Measurements from ENCODE around the gene DTNB.

The DTNB gene

GRCh38 chr2:25339211-25339674, 334.1 kb downstream of the DTNB start:
- POLR2A ChIA-PET, result no interaction called here
- CTCF ChIA-PET, result interaction anchor here (1.1 to 2.6 kb wide), 3 partner anchors 10 to 62 kb away, joined by 3 to 14 read pairs (median 4); no protein-coding TSS in a partner anchor
- DNase-seq (ENCODE audit: low read depth, low spot score), result no peak

GRCh38 chr2:25338401-25338800, 335.0 kb downstream of the DTNB start:
- POLR2A ChIA-PET, result no interaction called here
- CTCF ChIA-PET, result interaction anchor here (2.3 to 2.6 kb wide), 2 partner anchors 11 to 23 kb away, joined by 7 to 14 read pairs; no protein-coding TSS in a partner anchor
- no peak for DNase-seq (ENCODE audit: low read depth, low spot score)
- H3K4me3 ChIP-seq (ENCODE audit: low read depth, low read length), result no peak overlapping the region
- TF ChIP-seq, protein P1, sequence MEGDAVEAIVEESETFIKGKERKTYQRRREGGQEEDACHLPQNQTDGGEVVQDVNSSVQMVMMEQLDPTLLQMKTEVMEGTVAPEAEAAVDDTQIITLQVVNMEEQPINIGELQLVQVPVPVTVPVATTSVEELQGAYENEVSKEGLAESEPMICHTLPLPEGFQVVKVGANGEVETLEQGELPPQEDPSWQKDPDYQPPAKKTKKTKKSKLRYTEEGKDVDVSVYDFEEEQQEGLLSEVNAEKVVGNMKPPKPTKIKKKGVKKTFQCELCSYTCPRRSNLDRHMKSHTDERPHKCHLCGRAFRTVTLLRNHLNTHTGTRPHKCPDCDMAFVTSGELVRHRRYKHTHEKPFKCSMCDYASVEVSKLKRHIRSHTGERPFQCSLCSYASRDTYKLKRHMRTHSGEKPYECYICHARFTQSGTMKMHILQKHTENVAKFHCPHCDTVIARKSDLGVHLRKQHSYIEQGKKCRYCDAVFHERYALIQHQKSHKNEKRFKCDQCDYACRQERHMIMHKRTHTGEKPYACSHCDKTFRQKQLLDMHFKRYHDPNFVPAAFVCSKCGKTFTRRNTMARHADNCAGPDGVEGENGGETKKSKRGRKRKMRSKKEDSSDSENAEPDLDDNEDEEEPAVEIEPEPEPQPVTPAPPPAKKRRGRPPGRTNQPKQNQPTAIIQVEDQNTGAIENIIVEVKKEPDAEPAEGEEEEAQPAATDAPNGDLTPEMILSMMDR (IDR thresholded peaks at IDR 0.05; ENCODE audit: insufficient read depth, low read length, missing control alignments), result no peak

More at GRCh38 chr2:25339211-25339674, 334.1 kb downstream of the DTNB start:
- TF ChIP-seq, protein P1 (IDR thresholded peaks at IDR 0.05; ENCODE audit: insufficient read depth, low read length, missing control alignments), result no peak
- no peak overlapping the region for H3K4me3 ChIP-seq (ENCODE audit: low read depth, low read length)

GRCh38 chr2:25337891-25338290, 335.5 kb downstream of the DTNB start:
- POLR2A ChIA-PET, result no interaction called here
- CTCF ChIA-PET, result interaction anchor here (0.9 to 2.6 kb wide), 4 partner anchors 11 to 28 kb away, joined by 3 to 14 read pairs (median 5); no protein-coding TSS in a partner anchor
- TF ChIP-seq, protein P1 (IDR thresholded peaks at IDR 0.05; ENCODE audit: insufficient read depth, low read length, missing control alignments), result no peak
- no peak for DNase-seq (ENCODE audit: low read depth, low spot score)
- no peak overlapping the region for H3K4me3 ChIP-seq (ENCODE audit: low read depth, low read length)

GRCh38 chr2:25337276-25337675, 336.1 kb downstream of the DTNB start:
- ChIA-PET POLR2A (no interaction called here), CTCF (interaction anchor here (0.9 to 2.3 kb wide), 5 partner anchors 10 to 28 kb away, joined by 3 to 7 read pairs (median 3); no protein-coding TSS in a partner anchor)
- no peak overlapping the region for H3K4me3 ChIP-seq (ENCODE audit: low read depth, low read length)
- TF ChIP-seq, protein P1 (IDR thresholded peaks at IDR 0.05; ENCODE audit: insufficient read depth, low read length, missing control alignments), result no peak
- DNase-seq (ENCODE audit: low read depth, low spot score), result no peak

GRCh38 chr2:25336383-25336841, 337.0 kb downstream of the DTNB start:
- TF ChIP-seq, protein P1 (IDR thresholded peaks at IDR 0.05; ENCODE audit: insufficient read depth, low read length, missing control alignments), result no peak
- no peak for DNase-seq (ENCODE audit: low read depth, low spot score)
- ChIA-PET CTCF (interaction anchor here (1.1 to 2.3 kb wide), 4 partner anchors 9 to 26 kb away, joined by 3 to 7 read pairs (median 3); no protein-coding TSS in a partner anchor), POLR2A (no interaction called here)
- H3K4me3 ChIP-seq (ENCODE audit: low read depth, low read length), result no peak overlapping the region

DNA sequence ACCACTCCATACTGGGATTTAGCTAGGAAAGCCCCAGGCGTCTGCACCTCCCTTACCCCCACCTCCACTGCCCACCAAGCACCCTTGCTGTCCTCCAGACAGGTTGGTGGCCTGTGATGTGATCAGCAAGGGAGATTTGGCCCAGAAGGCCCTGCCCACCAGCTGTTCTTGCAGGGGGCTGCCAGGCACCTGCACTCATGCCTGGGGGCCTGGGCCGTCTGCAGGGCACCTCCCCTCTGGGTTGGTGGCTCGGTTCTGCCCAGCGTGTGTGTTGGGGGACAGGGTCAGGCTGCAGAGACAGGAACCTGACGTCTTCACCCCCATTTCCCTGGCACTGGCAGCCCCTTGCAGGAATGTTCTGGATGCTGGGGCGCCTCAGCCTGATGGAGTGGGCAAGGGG, 337.4 kb downstream of the DTNB start:
- ChIA-PET CTCF (interaction anchor here (1.6 kb wide), 1 partner anchor 11 kb away, joined by 3 read pairs; no protein-coding TSS in a partner anchor), POLR2A (no interaction called here)
- TF ChIP-seq, protein P1 (IDR thresholded peaks at IDR 0.05; ENCODE audit: insufficient read depth, low read length, missing control alignments), result no peak
- DNase-seq (ENCODE audit: low read depth, low spot score), result no peak
- H3K4me3 ChIP-seq (ENCODE audit: low read depth, low read length), result no peak overlapping the region

Data from AG04449 (cell line).